OCI-M2 (cell line): ENCODE data around the gene PRR33.
"Not testable (repeated sequence)": the region's sequence is repeated elsewhere in the genome, so short reads cannot be mapped to it uniquely, and the experiment has no call there.

ENCODE experiments used
- DNase-seq: peaks from one replicate; lab custom pipeline; 2025; ENCODE audit not compliant: unreplicated experiment; lab: John Stamatoyannopoulos, UW

PRR33 gene

GRCh38 chr11:1877211-1878136 lies 14.2 kb downstream of the PRR33 start:
- DNase-seq, result no peak

GRCh38 chr11:1876361-1877063 lies 15.2 kb downstream of the PRR33 start:
- DNase-seq, result no peak

- DNase-seq, result not testable (repeated sequence)
Observed at GRCh38 chr11:1875851-1876301, 15.8 kb downstream of the PRR33 start.

GRCh38 chr11:1875093-1875850 lies 16.4 kb downstream of the PRR33 start:
- no peak for DNase-seq

GRCh38 chr11:1874441-1875092 lies 17.1 kb downstream of the PRR33 start:
- not testable (repeated sequence) for DNase-seq

GRCh38 chr11:1873813-1874150 lies 17.9 kb downstream of the PRR33 start:
- DNase-seq, result not testable (repeated sequence)

GRCh38 chr11:1873048-1873812 lies 18.5 kb downstream of the PRR33 start:
- no peak for DNase-seq

GRCh38 chr11:1872267-1872985 lies 19.3 kb downstream of the PRR33 start:
- DNase-seq, result no peak

GRCh38 chr11:1871531-1871930 lies 20.2 kb downstream of the PRR33 start:
- no peak for DNase-seq

GRCh38 chr11:1870721-1871466 lies 20.8 kb downstream of the PRR33 start:
- DNase-seq, result no peak

GRCh38 chr11:1870326-1870696 lies 21.4 kb downstream of the PRR33 start:
- DNase-seq, result no peak

GRCh38 chr11:1869427-1870325 lies 22.0 kb downstream of the PRR33 start:
- no peak for DNase-seq

GRCh38 chr11:1868636-1869291 lies 22.9 kb downstream of the PRR33 start:
- no peak for DNase-seq

GRCh38 chr11:1868056-1868635 lies 23.5 kb downstream of the PRR33 start:
- no peak for DNase-seq

- no peak for DNase-seq
Observed at GRCh38 chr11:1867381-1867780, 24.3 kb downstream of the PRR33 start.

GRCh38 chr11:1866776-1867175 lies 24.9 kb downstream of the PRR33 start:
- DNase-seq, result no peak

GRCh38 chr11:1866226-1866625 lies 25.5 kb downstream of the PRR33 start:
- no peak for DNase-seq
